IPS DF 6.9 (cell line): ENCODE results near the gene CAMK1D.

Experiments used
- DNase-seq: peaks from one replicate; pipeline ENCODE4 v3.0.0-alpha.2; 2013; ENCODE audit warnings: low read depth, low spot score
- H3K27ac ChIP-seq: one replicate; pipeline ENCODE4 v1.5.1; 2013; ENCODE audit warnings: low read length, control low read depth
- H3K27me3 ChIP-seq: 2 replicates; pipeline ENCODE4 v1.6.1; 2013; ENCODE audit warnings: mild to moderate bottlenecking, low read length; ENCODE audit not compliant: control insufficient read depth, insufficient read depth
- H3K36me3 ChIP-seq: 2 replicates; pipeline ENCODE4 v1.6.1; 2013; ENCODE audit warnings: low read length; ENCODE audit not compliant: control insufficient read depth, insufficient read depth
- H3K4me1 ChIP-seq: 2 replicates; pipeline ENCODE4 v1.6.1; 2013; ENCODE audit warnings: low read length; ENCODE audit not compliant: control insufficient read depth, insufficient read depth
- H3K4me3 ChIP-seq: 2 replicates; pipeline ENCODE4 v1.5.1; 2013; ENCODE audit warnings: mild to moderate bottlenecking, low read length
- H3K9me3 ChIP-seq: 2 replicates; pipeline ENCODE4 v1.6.1; 2013; ENCODE audit warnings: low read length, inconsistent platforms; ENCODE audit not compliant: control insufficient read depth, insufficient read depth
- WGBS: extraction: QIAGEN DNeasy Blood & Tissue Kit; methylation state at CpG from one replicate; pipeline ENCODE4 v1.1.7; 2013; ENCODE audit warnings: mixed read lengths, missing lambda C conversion rate; ENCODE audit not compliant: insufficient read length, insufficient coverage; 5-methylcytosine and 5-hydroxymethylcytosine counted together

The CAMK1D gene

GRCh38 chr10:12504176-12504575 lies 154.8 kb downstream of the CAMK1D start:
- WGBS = no CpG with 5 or more reads among the region's 11 CpGs
- no peak for DNase-seq
- H3K9me3 ChIP-seq = no peaks in the 10 kb centered on the region
- H3K4me3 ChIP-seq = no peak overlapping the region
- H3K27ac ChIP-seq = no peak overlapping the region
- no peaks in the 10 kb centered on the region for H3K4me1 ChIP-seq
- H3K27me3 ChIP-seq = no peaks in the 10 kb centered on the region
- no peaks in the 10 kb centered on the region for H3K36me3 ChIP-seq

GRCh38 chr10:12504628-12505027 lies 155.3 kb downstream of the CAMK1D start:
- H3K27ac ChIP-seq = no peak overlapping the region
- H3K4me1 ChIP-seq = no peaks in the 10 kb centered on the region
- WGBS = no CpG with 5 or more reads among the region's 10 CpGs
- H3K9me3 ChIP-seq = no peaks in the 10 kb centered on the region
- DNase-seq = no peak
- no peak overlapping the region for H3K4me3 ChIP-seq
- no peaks in the 10 kb centered on the region for H3K27me3 ChIP-seq
- no peaks in the 10 kb centered on the region for H3K36me3 ChIP-seq

GRCh38 chr10:12505683-12506082 lies 156.3 kb downstream of the CAMK1D start:
- DNase-seq = no peak
- no peak overlapping the region for H3K4me3 ChIP-seq
- no peak overlapping the region for H3K27ac ChIP-seq
- no CpG with 5 or more reads among the region's 6 CpGs for WGBS
- no peaks in the 10 kb centered on the region for H3K36me3 ChIP-seq
- no peaks in the 10 kb centered on the region for H3K27me3 ChIP-seq
- no peaks in the 10 kb centered on the region for H3K9me3 ChIP-seq
- no peaks in the 10 kb centered on the region for H3K4me1 ChIP-seq

- H3K4me1 ChIP-seq = no peaks in the 10 kb centered on the region
- whole genome bisulfite sequencing = no CpG with 5 or more reads among the region's 10 CpGs
- no peaks in the 10 kb centered on the region for H3K36me3 ChIP-seq
- H3K9me3 ChIP-seq = no peaks in the 10 kb centered on the region
- no peak for DNase-seq
- no peak overlapping the region for H3K27ac ChIP-seq
- H3K4me3 ChIP-seq = no peak overlapping the region
- H3K27me3 ChIP-seq = no peaks in the 10 kb centered on the region
Measured at GRCh38 chr10:12507165-12507850, 158.0 kb downstream of the CAMK1D start.

- WGBS = no CpG with 5 or more reads among the region's 5 CpGs
- DNase-seq = no peak
- Histone ChIP-seq H3K4me3 (no peak overlapping the region), H3K9me3 (no peaks in the 10 kb centered on the region), H3K27me3 (no peaks in the 10 kb centered on the region), H3K4me1 (no peaks in the 10 kb centered on the region), H3K27ac (no peak overlapping the region), H3K36me3 (no peaks in the 10 kb centered on the region)
Measured at GRCh38 chr10:12508165-12508564, 158.8 kb downstream of the CAMK1D start.

GRCh38 chr10:12509016-12509793 lies 159.9 kb downstream of the CAMK1D start:
- Histone ChIP-seq H3K4me1 (no peaks in the 10 kb centered on the region), H3K4me3 (no peak overlapping the region), H3K9me3 (no peaks in the 10 kb centered on the region), H3K27me3 (no peaks in the 10 kb centered on the region), H3K27ac (no peak overlapping the region), H3K36me3 (no peaks in the 10 kb centered on the region)
- no CpG with 5 or more reads among the region's 5 CpGs for WGBS
- no peak for DNase-seq

GRCh38 chr10:12509794-12510100 lies 160.4 kb downstream of the CAMK1D start:
- no peaks in the 10 kb centered on the region for H3K4me1 ChIP-seq
- no CpG with 5 or more reads among the region's 2 CpGs for WGBS

GRCh38 chr10:12510501-12510941 lies 161.2 kb downstream of the CAMK1D start:
- no peaks in the 10 kb centered on the region for H3K4me1 ChIP-seq
- H3K36me3 ChIP-seq = no peaks in the 10 kb centered on the region
- no peak overlapping the region for H3K27ac ChIP-seq
- H3K27me3 ChIP-seq = no peaks in the 10 kb centered on the region
- no CpG with 5 or more reads among the region's 8 CpGs for WGBS
- H3K9me3 ChIP-seq = no peaks in the 10 kb centered on the region
- H3K4me3 ChIP-seq = no peak overlapping the region
- no peak for DNase-seq

More at GRCh38 chr10:12509794-12510100, 160.4 kb downstream of the CAMK1D start:
- Histone ChIP-seq H3K4me3 (no peak overlapping the region), H3K36me3 (no peaks in the 10 kb centered on the region), H3K27me3 (no peaks in the 10 kb centered on the region), H3K9me3 (no peaks in the 10 kb centered on the region), H3K27ac (no peak overlapping the region)
- no peak for DNase-seq

GRCh38 chr10:12510984-12511383 lies 161.6 kb downstream of the CAMK1D start:
- Histone ChIP-seq H3K4me3 (no peak overlapping the region), H3K27ac (no peak overlapping the region), H3K36me3 (no peaks in the 10 kb centered on the region), H3K9me3 (no peaks in the 10 kb centered on the region), H3K4me1 (no peaks in the 10 kb centered on the region), H3K27me3 (no peaks in the 10 kb centered on the region)
- no peak for DNase-seq
- WGBS = no CpG with 5 or more reads among the region's 4 CpGs

- Histone ChIP-seq H3K27me3 (no peaks in the 10 kb centered on the region), H3K4me1 (no peaks in the 10 kb centered on the region), H3K36me3 (no peaks in the 10 kb centered on the region), H3K9me3 (no peaks in the 10 kb centered on the region), H3K27ac (no peak overlapping the region), H3K4me3 (no peak overlapping the region)
- DNase-seq = no peak
- no CpG with 5 or more reads among the region's 9 CpGs for WGBS
Measured at GRCh38 chr10:12511651-12512050, 162.3 kb downstream of the CAMK1D start.
